Ovary (tissue), 9 donors: ENCODE results near the gene SRGAP3. TPM values are rescaled to one million over a fixed set of nuclear protein-coding genes. Genes with fewer than 3 reads are reported as not detected.

Source experiments
- DNase-seq, 5 donors: peaks; one replicate each; pipeline ENCODE4 v3.0.0-alpha.2; 2019 to 2020
- H3K27ac ChIP-seq, 2 donors: fragments of 200-600 bp; one replicate each; pipeline versions ENCODE4 v1.5.1 to v1.8.0; 2019 to 2022
- H3K27me3 ChIP-seq: fragments of 200-600 bp; one replicate; pipeline ENCODE4 v1.8.0; 2022
- H3K36me3 ChIP-seq: fragments of 200-600 bp; sonication (generic); one replicate; pipeline ENCODE4 v1.5.1; 2019
- H3K4me1 ChIP-seq: one replicate; pipeline ENCODE4 v1.8.1; 2013; ENCODE audit warnings: mild to moderate bottlenecking, moderate library complexity; ENCODE audit not compliant: insufficient read depth
- H3K4me3 ChIP-seq: fragments of 200-600 bp; sonication (generic); one replicate; pipeline ENCODE4 v1.5.1; 2017
- H3K9me3 ChIP-seq, 2 donors: fragments of 200-600 bp in 1 of 2; sonication (generic) in 1 of 2; one replicate each; pipeline versions ENCODE4 v1.5.1 to v1.8.1; 2013 to 2019; ENCODE audit warnings: mild to moderate bottlenecking in 1 of 2, moderate library complexity in 1 of 2
- CTCF ChIP-seq, 3 donors: fragments of 450-650 bp in 2 of 3; fragments of 200-600 bp in 1 of 3; IDR thresholded peaks; one replicate each; pipeline versions ENCODE4 v1.5.1 to v1.8.0; 2016 to 2022; ENCODE audit warnings: antibody characterized with exemption in 3 of 3, mild to moderate bottlenecking in 1 of 3
- EP300 ChIP-seq: sonication (generic); formaldehyde crosslinking; IDR thresholded peaks from one replicate; pipeline ENCODE4 v1.6.1; 2017; ENCODE audit warnings: antibody characterized with exemption
- POLR2A ChIP-seq: fragments of 450-650 bp; IDR thresholded peaks from one replicate; pipeline ENCODE4 v1.6.1; 2017; ENCODE audit warnings: antibody characterized with exemption, mild to moderate bottlenecking, moderate library complexity
- WGBS, 3 donors: extraction: QIAGEN DNeasy Blood & Tissue Kit in 1 of 3; methylation state at CpG; one replicate each; pipeline versions ENCODE4 v1.1.5 to v1.1.7; 2013 to 2017; 5-methylcytosine and 5-hydroxymethylcytosine counted together
- intact Hi-C, 4 donors: fragments of 100-400 bp; cut with DNase I; formaldehyde crosslinking; loops; one replicate each; pipeline versions ENCODE4 v1.11.0 to v1.15.1; 2022 to 2023
- polyA plus RNA-seq, 2 donors: library from polyadenylated mRNA; stranded (reverse); fragments of 200-250 nt in 1 of 2; fragments of 350-450 nt in 1 of 2; fragmentation: Illumina TruSeq in 1 of 2; extraction: RNeasy Lipid Tissue Mini Kit (QIAGEN cat#74804) in 1 of 2; gene quantifications; one replicate each; pipeline ENCODE4 v1.2.3, GENCODE V29; 2013 to 2014
- total RNA-seq, 7 donors: library from RNA; depleted of rRNA in 2 of 7; stranded (reverse); fragments of >200 nt in 2 of 7; fragmentation: NEBNext Ultra II Directional in 3 of 7; extraction: Animal tissue kit (Norgen Biotek cat#: 25700) in 3 of 7; gene quantifications; one replicate each; pipeline versions ENCODE4 v1.1.0 to v1.2.4, GENCODE V29; 2016 to 2023
- donor health status: DM: no; HTN: no; CAD: no; lungs with moderate emphysema.
- donor health status: DM: no; HTN: no; CAD: no.
- donor health status: Bipolar disorder and iron deficiency.
- donor health status: DM: yes; HTN: yes; CAD: no.
- donor health status: DM: no; HTN: no; CAD: no.
- donor health status: DM: yes; HTN: yes; CAD: no.

The SRGAP3 gene
- total and polyA plus RNA-seq, 9 donors: 2.1 to 36.8 (median 13.1) TPM

DNA sequence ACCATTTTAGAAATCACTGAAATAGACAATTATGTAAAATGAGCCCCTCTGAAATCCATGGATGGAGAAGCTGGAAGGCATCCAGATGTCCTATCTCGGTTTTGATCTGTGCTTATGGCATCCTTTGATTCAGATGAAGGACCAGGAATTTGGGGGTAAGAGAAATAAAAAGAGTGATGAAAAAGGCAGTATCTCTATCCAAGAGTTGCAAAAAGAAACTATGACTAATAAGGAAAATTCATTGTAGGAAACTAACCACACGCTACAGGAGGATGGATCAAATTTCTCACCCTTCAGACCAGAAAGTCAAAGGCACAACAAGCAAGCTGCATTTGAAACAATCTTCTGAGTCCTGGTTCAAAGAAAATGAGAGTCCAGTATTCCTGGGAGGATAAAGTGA lies 34.8 kb downstream of the SRGAP3 start:
- intact Hi-C loops: no loop called here
- Histone ChIP-seq H3K27me3 (no peaks in the 10 kb centered on the region), H3K4me3 (no peak overlapping the region), H3K9me3 (no peaks in the 10 kb centered on the region), H3K36me3 (no peaks in the 10 kb centered on the region), H3K27ac (peak overlapping the region in 1 of 2 donors; percentile 68), H3K4me1 (no peaks in the 10 kb centered on the region)
- 2 to 9% (median 4%) methylated on average over 2 of the region's 2 CpGs for WGBS, 3 donors
- DNase-seq: no peak
- TF ChIP-seq POLR2A (no peak), CTCF (IDR thresholded peaks at IDR 0.05) (no peak), EP300 (no peak)

DNA sequence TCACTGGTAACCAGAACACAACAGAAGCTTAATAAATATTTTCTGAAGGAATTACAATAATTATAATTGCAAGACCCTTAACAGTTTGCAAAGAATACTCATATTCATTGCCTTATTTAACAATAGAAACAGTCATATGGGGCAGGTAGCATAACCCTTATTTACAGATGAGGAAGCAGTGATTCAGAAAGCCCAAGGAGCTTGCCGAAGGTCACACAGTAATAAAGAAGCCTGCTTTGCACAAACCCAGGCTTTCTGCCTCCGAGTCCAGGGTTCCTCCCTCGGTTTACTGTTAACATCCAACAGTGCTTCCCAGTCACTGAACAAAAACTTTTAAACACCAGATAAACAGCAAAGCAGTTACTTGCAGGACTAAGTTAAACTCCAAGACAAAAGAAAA lies 35.3 kb downstream of the SRGAP3 start:
- intact Hi-C loops: no loop called here
- Histone ChIP-seq H3K4me3 (no peak overlapping the region), H3K27me3 (no peaks in the 10 kb centered on the region), H3K27ac (peak overlapping the region in 1 of 2 donors; percentile 32), H3K9me3 (no peaks in the 10 kb centered on the region), H3K36me3 (no peaks in the 10 kb centered on the region), H3K4me1 (no peaks in the 10 kb centered on the region)
- no peak for TF ChIP-seq EP300
- TF ChIP-seq CTCF (IDR thresholded peaks at IDR 0.05): no peak
- no peak for TF ChIP-seq POLR2A
- DNase-seq: no peak
- 10 to 13% (median 12%) methylated on average over 3 of the region's 3 CpGs for WGBS, 3 donors

DNA sequence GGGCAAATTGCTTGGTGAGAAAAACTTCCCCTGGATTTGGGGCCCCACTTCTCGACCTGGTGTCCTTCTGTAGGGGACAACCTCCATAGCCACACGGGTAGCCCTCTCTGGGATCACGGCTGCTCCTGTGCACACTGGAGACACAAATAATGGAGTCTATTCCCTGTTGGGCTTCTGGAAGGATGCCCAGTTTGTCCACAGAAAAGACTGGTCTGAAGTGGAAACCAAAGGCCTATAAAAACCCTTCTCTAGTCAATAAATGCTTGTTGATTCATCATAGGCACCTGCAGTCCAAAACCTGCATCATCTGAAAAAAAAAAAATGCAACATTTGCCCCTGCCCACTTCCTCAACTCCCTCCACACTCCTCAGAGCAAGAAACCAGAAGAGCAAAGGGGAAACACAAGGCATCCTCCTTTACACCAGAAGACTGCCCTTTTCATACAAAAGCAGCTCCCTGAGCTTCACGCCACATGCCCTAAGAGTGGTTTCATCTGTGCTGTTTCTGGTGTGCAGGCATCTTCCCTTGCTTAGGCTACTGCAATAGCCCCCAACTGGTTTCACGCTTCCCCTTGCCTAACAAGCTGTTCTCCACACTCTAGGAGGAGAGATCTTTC lies 36.3 kb downstream of the SRGAP3 start:
- 92 to 94% (median 93%) methylated on average over 5 of the region's 5 CpGs for WGBS, 3 donors

GRCh38 chr3:9211155-9211950 lies 38.1 kb downstream of the SRGAP3 start:
- H3K4me3 ChIP-seq: no peak overlapping the region
- intact Hi-C loops: no loop called here
- WGBS, 3 donors: 53 to 63% (median 53%) methylated on average over 2 of the region's 2 CpGs
- TF ChIP-seq EP300 (no peak), POLR2A (no peak)
- no peaks in the 10 kb centered on the region for H3K36me3 ChIP-seq
- no peaks in the 10 kb centered on the region for H3K9me3 ChIP-seq
- H3K4me1 ChIP-seq: no peaks in the 10 kb centered on the region
- no peak for DNase-seq
- H3K27ac ChIP-seq: no peak overlapping the region
- H3K27me3 ChIP-seq: no peaks in the 10 kb centered on the region

More for the DNA sequence above, 36.3 kb downstream of the SRGAP3 start:
- Histone ChIP-seq H3K27me3 (no peaks in the 10 kb centered on the region), H3K27ac (no peak overlapping the region), H3K4me1 (no peaks in the 10 kb centered on the region), H3K9me3 (no peaks in the 10 kb centered on the region), H3K36me3 (no peaks in the 10 kb centered on the region), H3K4me3 (no peak overlapping the region)
- intact Hi-C loops: no loop called here
- DNase-seq: no peak
- no peak for TF ChIP-seq POLR2A
- no peak for TF ChIP-seq EP300
- TF ChIP-seq CTCF (IDR thresholded peaks at IDR 0.05): no peak

DNA sequence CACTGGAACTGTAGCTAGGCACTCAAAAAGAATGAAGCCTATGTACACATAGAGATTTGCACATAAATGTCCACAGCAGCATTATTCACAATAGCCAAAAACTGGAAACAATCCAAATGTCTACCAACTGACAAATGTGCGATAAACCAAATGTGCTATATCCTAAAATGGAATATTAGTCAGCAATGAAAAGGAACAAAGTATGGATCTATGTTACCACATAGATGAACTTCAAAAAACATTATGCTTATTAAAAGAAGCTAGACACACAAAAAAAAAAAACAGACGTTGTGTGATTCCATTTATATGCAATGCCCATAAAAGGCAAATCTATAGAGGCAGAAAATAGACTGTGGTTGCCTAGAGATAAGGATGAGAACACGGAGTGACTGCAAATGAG lies 39.7 kb downstream of the SRGAP3 start:
- Histone ChIP-seq H3K4me1 (no peaks in the 10 kb centered on the region), H3K27ac (no peak overlapping the region), H3K27me3 (no peaks in the 10 kb centered on the region), H3K36me3 (no peaks in the 10 kb centered on the region), H3K4me3 (no peak overlapping the region), H3K9me3 (no peaks in the 10 kb centered on the region)
- no peak for DNase-seq
- TF ChIP-seq EP300 (no peak), POLR2A (no peak)
- 66 to 73% (median 71%) methylated on average over 3 of the region's 3 CpGs for WGBS, 3 donors
- intact Hi-C loops: no loop called here
